ENCODE results near the gene RAB24. TPM values are rescaled to one million over a fixed set of nuclear protein-coding genes. Genes with fewer than 3 reads are reported as not detected.
"Not testable (repeated sequence)": the region's sequence is repeated elsewhere in the genome, so short reads cannot be mapped to it uniquely, and the experiment has no call there.

The RAB24 gene
- polyA plus RNA-seq, 1 donor (not counting 4 experiments of a cell fraction or from before 2014, with no cell fraction given): 22.4 TPM

- dilution Hi-C loops (cut with MboI; ENCODE audit: extremely low pct_ligation_motif_present, low sequenced_read_pairs): no loop called here
- H3K4me1 ChIP-seq (ENCODE audit: control insufficient read depth, extremely low read depth, insufficient read depth, low read length): peaks cover 10% of the 10 kb centered on the region
- FAIRE-seq: no peak
These were observed 41.4 kb upstream of the RAB24 start for GRCh38 chr5:177344891-177345290.

GRCh38 chr5:177343777-177344176 is 40.3 kb upstream of the RAB24 start:
- no peak for FAIRE-seq
- Histone ChIP-seq H2AFZ (ENCODE audit: control insufficient read depth, low read length) (no peak overlapping the region), H3K9me1 (ENCODE audit: control insufficient read depth, extremely low read depth, insufficient read depth, low read length) (no peaks in the 10 kb centered on the region), H3K4me3 (ENCODE audit: control insufficient read depth in 2 of 3, extremely low read depth in 1 of 3, insufficient read depth in 2 of 3, low read depth in 1 of 3, low read length in 3 of 3) (no peak overlapping the region), H3K27me3 (ENCODE audit: control insufficient read depth, extremely low read depth, insufficient read depth, low read length) (no peaks in the 10 kb centered on the region), H3K4me2 (ENCODE audit: control insufficient read depth, extremely low read depth, insufficient read depth, low read depth, low read length) (no peak overlapping the region), H3K27ac (ENCODE audit: control insufficient read depth, insufficient read depth, low read length) (no peak overlapping the region), H3K4me1 (ENCODE audit: control insufficient read depth, extremely low read depth, insufficient read depth, low read length) (no peaks in the 10 kb centered on the region), H4K20me1 (ENCODE audit: control insufficient read depth, extremely low read depth, insufficient read depth, low read length) (peaks cover 4% of the 10 kb centered on the region), H3K36me3 (ENCODE audit: control insufficient read depth in 2 of 2, extremely low read depth in 1 of 2, insufficient read depth in 2 of 2, low read length in 2 of 2) (peaks cover 10 to 17% of the 10 kb centered on the region in 2 experiments), H3K79me2 (ENCODE audit: control insufficient read depth, insufficient read depth, low read length) (peaks cover 78% of the 10 kb centered on the region), H3K9me3 (ENCODE audit: control insufficient read depth, low read depth, low read length) (no peaks in the 10 kb centered on the region), H3K9ac (ENCODE audit: control insufficient read depth, extremely low read depth, insufficient read depth, low read length) (no peak overlapping the region)
- dilution Hi-C loops (cut with MboI; ENCODE audit: extremely low pct_ligation_motif_present, low sequenced_read_pairs): no loop called here
- no peak for DNase-seq (ENCODE audit: low read depth, low spot score)
- TF ChIP-seq CTCF (optimal IDR thresholded peaks at IDR 0.05 in 1 of 3, IDR thresholded peaks at IDR 0.05 in 1 of 3, conservative IDR thresholded peaks at IDR 0.05 in 1 of 3; ENCODE audit: extremely low read depth in 1 of 3, insufficient read depth in 2 of 3, low read length in 3 of 3) (no peak), EZH2 (IDR thresholded peaks at IDR 0.05; ENCODE audit: low read length) (no peak)

More at GRCh38 chr5:177344891-177345290, 41.4 kb upstream of the RAB24 start:
- Histone ChIP-seq H3K79me2 (ENCODE audit: control insufficient read depth, insufficient read depth, low read length) (peaks cover 78% of the 10 kb centered on the region), H2AFZ (ENCODE audit: control insufficient read depth, low read length) (no peak overlapping the region), H3K27me3 (ENCODE audit: control insufficient read depth, extremely low read depth, insufficient read depth, low read length) (no peaks in the 10 kb centered on the region), H3K9me3 (ENCODE audit: control insufficient read depth, low read depth, low read length) (no peaks in the 10 kb centered on the region), H3K9ac (ENCODE audit: control insufficient read depth, extremely low read depth, insufficient read depth, low read length) (no peak overlapping the region), H4K20me1 (ENCODE audit: control insufficient read depth, extremely low read depth, insufficient read depth, low read length) (peaks cover 4% of the 10 kb centered on the region), H3K27ac (ENCODE audit: control insufficient read depth, insufficient read depth, low read length) (no peak overlapping the region), H3K36me3 (ENCODE audit: control insufficient read depth in 2 of 2, extremely low read depth in 1 of 2, insufficient read depth in 2 of 2, low read length in 2 of 2) (peaks cover 13 to 27% of the 10 kb centered on the region in 2 experiments), H3K9me1 (ENCODE audit: control insufficient read depth, extremely low read depth, insufficient read depth, low read length) (no peaks in the 10 kb centered on the region), H3K4me2 (ENCODE audit: control insufficient read depth, extremely low read depth, insufficient read depth, low read depth, low read length) (no peak overlapping the region), H3K4me3 (ENCODE audit: control insufficient read depth in 2 of 3, extremely low read depth in 1 of 3, insufficient read depth in 2 of 3, low read depth in 1 of 3, low read length in 3 of 3) (no peak overlapping the region)
- DNase-seq (ENCODE audit: low read depth, low spot score): no peak
- TF ChIP-seq EZH2 (IDR thresholded peaks at IDR 0.05; ENCODE audit: low read length): no peak
- TF ChIP-seq CTCF (optimal IDR thresholded peaks at IDR 0.05 in 1 of 3, IDR thresholded peaks at IDR 0.05 in 1 of 3, conservative IDR thresholded peaks at IDR 0.05 in 1 of 3; ENCODE audit: extremely low read depth in 1 of 3, insufficient read depth in 2 of 3, low read length in 3 of 3): no peak

- H3K27ac ChIP-seq (ENCODE audit: control insufficient read depth, insufficient read depth, low read length); DNase-seq (ENCODE audit: low read depth, low spot score); H4K20me1 ChIP-seq (ENCODE audit: control insufficient read depth, extremely low read depth, insufficient read depth, low read length); H3K4me3 ChIP-seq (ENCODE audit: control insufficient read depth in 2 of 3, extremely low read depth in 1 of 3, insufficient read depth in 2 of 3, low read depth in 1 of 3, low read length in 3 of 3); dilution Hi-C loops (cut with MboI; ENCODE audit: extremely low pct_ligation_motif_present, low sequenced_read_pairs); FAIRE-seq; H2AFZ ChIP-seq (ENCODE audit: control insufficient read depth, low read length); H3K4me2 ChIP-seq (ENCODE audit: control insufficient read depth, extremely low read depth, insufficient read depth, low read depth, low read length); H3K9ac ChIP-seq (ENCODE audit: control insufficient read depth, extremely low read depth, insufficient read depth, low read length); H3K9me3 ChIP-seq (ENCODE audit: control insufficient read depth, low read depth, low read length); H3K4me1 ChIP-seq (ENCODE audit: control insufficient read depth, extremely low read depth, insufficient read depth, low read length); H3K27me3 ChIP-seq (ENCODE audit: control insufficient read depth, extremely low read depth, insufficient read depth, low read length); H3K9me1 ChIP-seq (ENCODE audit: control insufficient read depth, extremely low read depth, insufficient read depth, low read length): not testable (repeated sequence)
- peaks cover 71% of the 10 kb centered on the region for H3K79me2 ChIP-seq (ENCODE audit: control insufficient read depth, insufficient read depth, low read length)
- peaks cover 13 to 17% of the 10 kb centered on the region in 2 experiments for H3K36me3 ChIP-seq (ENCODE audit: control insufficient read depth in 2 of 2, extremely low read depth in 1 of 2, insufficient read depth in 2 of 2, low read length in 2 of 2)
These were observed 39.5 kb upstream of the RAB24 start for GRCh38 chr5:177343000-177343399.
